ENCODE results near the gene TENM3.

The TENM3 gene

DNA sequence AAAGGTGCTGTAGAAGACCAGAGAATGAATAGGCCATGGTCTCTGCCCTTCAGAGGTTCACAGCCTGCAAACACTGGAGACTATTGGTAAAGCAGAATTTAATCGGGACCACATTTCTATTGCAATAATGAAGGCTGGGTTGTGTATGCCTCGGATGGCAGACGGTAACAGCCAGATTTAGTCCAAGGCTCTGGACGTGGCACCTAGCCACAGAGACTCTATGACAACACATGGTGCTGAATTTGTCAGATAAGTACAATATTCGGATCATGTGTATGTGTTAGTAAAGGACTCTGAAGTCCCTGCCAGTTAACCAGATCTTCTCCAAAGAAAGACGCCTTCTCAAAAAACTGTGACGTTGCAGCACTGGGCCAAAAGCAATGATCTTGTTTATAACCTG, 545.0 kb downstream of the TENM3 start:
- H3K79me2 ChIP-seq (ENCODE audit: insufficient read depth, low read length), result no peaks in the 10 kb centered on the region
- H3K9ac ChIP-seq (ENCODE audit: low read length), result no peak overlapping the region
- H3K27me3 ChIP-seq (ENCODE audit: low read length), result no peaks in the 10 kb centered on the region
- TF ChIP-seq CTCF (IDR thresholded peaks at IDR 0.05; ENCODE audit: insufficient read depth, low read length, poor library complexity, severe bottlenecking), result no peak
- no peak for TF ChIP-seq EZH2phosphoT487 (conservative IDR thresholded peaks at IDR 0.05; ENCODE audit: low read length)
- H3K4me2 ChIP-seq (ENCODE audit: low read depth, low read length, poor library complexity, severe bottlenecking), result no peak overlapping the region
- no peaks in the 10 kb centered on the region for H3K9me2 ChIP-seq (replicated peaks; ENCODE audit: insufficient read depth, low read length)
- H3K36me3 ChIP-seq (ENCODE audit: low read length), result no peaks in the 10 kb centered on the region
- H3K9me3 ChIP-seq (ENCODE audit: insufficient read depth, low read length), result no peaks in the 10 kb centered on the region
- H3F3A ChIP-seq (ENCODE audit: insufficient read depth), result no peaks in the 10 kb centered on the region
- no peak overlapping the region for H3K4me3 ChIP-seq (ENCODE audit: insufficient read depth, low read length, poor library complexity, severe bottlenecking)
- H4K20me1 ChIP-seq (ENCODE audit: low read depth, low read length), result no peaks in the 10 kb centered on the region
- no peak overlapping the region for H3K27ac ChIP-seq (ENCODE audit: low read depth, low read length)
- H2AFZ ChIP-seq (ENCODE audit: low read depth, low read length, severe bottlenecking), result no peak overlapping the region

DNA sequence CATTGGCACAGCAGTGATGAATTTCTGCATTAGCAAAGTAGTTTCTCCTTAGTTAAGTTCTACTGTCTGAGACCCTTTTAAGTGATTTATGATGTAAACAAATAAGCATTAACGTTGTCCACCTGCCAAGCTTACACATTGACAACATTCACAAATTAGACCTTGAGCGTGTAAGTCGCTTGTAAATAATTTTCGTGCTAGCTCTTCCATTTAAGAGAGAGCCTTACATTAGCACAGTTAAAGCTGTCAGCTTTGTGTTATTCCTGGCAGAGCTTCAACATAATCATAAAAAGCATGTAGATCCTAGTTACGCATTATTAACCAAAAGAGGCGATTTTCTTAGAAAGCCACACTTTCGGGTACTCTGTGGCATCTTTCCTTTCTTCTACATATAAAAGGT, 546.3 kb downstream of the TENM3 start:
- Histone ChIP-seq H3K27me3 (ENCODE audit: low read length) (no peaks in the 10 kb centered on the region), H3K36me3 (ENCODE audit: low read length) (no peaks in the 10 kb centered on the region), H3K4me2 (ENCODE audit: low read depth, low read length, poor library complexity, severe bottlenecking) (no peak overlapping the region), H3K4me3 (ENCODE audit: insufficient read depth, low read length, poor library complexity, severe bottlenecking) (no peak overlapping the region), H3K27ac (ENCODE audit: low read depth, low read length) (no peak overlapping the region), H2AFZ (ENCODE audit: low read depth, low read length, severe bottlenecking) (no peak overlapping the region), H3K9me2 (replicated peaks; ENCODE audit: insufficient read depth, low read length) (no peaks in the 10 kb centered on the region), H3K9me3 (ENCODE audit: insufficient read depth, low read length) (no peaks in the 10 kb centered on the region), H4K20me1 (ENCODE audit: low read depth, low read length) (no peaks in the 10 kb centered on the region), H3F3A (ENCODE audit: insufficient read depth) (no peaks in the 10 kb centered on the region), H3K9ac (ENCODE audit: low read length) (no peak overlapping the region), H3K79me2 (ENCODE audit: insufficient read depth, low read length) (no peaks in the 10 kb centered on the region)
- TF ChIP-seq EZH2phosphoT487 (conservative IDR thresholded peaks at IDR 0.05; ENCODE audit: low read length), result no peak

GRCh38 chr4:182795446-182796238, 552.4 kb downstream of the TENM3 start:
- Histone ChIP-seq H3K79me2 (ENCODE audit: insufficient read depth, low read length) (no peaks in the 10 kb centered on the region), H3K36me3 (ENCODE audit: low read length) (no peaks in the 10 kb centered on the region), H3K9me3 (ENCODE audit: insufficient read depth, low read length) (no peaks in the 10 kb centered on the region), H3K4me2 (ENCODE audit: low read depth, low read length, poor library complexity, severe bottlenecking) (no peak overlapping the region), H2AFZ (ENCODE audit: low read depth, low read length, severe bottlenecking) (no peak overlapping the region), H4K20me1 (ENCODE audit: low read depth, low read length) (no peaks in the 10 kb centered on the region), H3K9me2 (replicated peaks; ENCODE audit: insufficient read depth, low read length) (no peaks in the 10 kb centered on the region), H3K9ac (ENCODE audit: low read length) (no peak overlapping the region), H3K27me3 (ENCODE audit: low read length) (no peaks in the 10 kb centered on the region), H3K27ac (ENCODE audit: low read depth, low read length) (no peak overlapping the region), H3F3A (ENCODE audit: insufficient read depth) (no peaks in the 10 kb centered on the region), H3K4me3 (ENCODE audit: insufficient read depth, low read length, poor library complexity, severe bottlenecking) (no peak overlapping the region)
- TF ChIP-seq EZH2phosphoT487 (conservative IDR thresholded peaks at IDR 0.05; ENCODE audit: low read length) (no peak), CTCF (IDR thresholded peaks at IDR 0.05; ENCODE audit: insufficient read depth, low read length, poor library complexity, severe bottlenecking) (no peak)

GRCh38 chr4:182799515-182800215, 556.5 kb downstream of the TENM3 start:
- no peak for TF ChIP-seq CTCF (IDR thresholded peaks at IDR 0.05; ENCODE audit: insufficient read depth, low read length, poor library complexity, severe bottlenecking)
- no peak for TF ChIP-seq EZH2phosphoT487 (conservative IDR thresholded peaks at IDR 0.05; ENCODE audit: low read length)
- Histone ChIP-seq H4K20me1 (ENCODE audit: low read depth, low read length) (no peaks in the 10 kb centered on the region), H3K27ac (ENCODE audit: low read depth, low read length) (no peak overlapping the region), H3K36me3 (ENCODE audit: low read length) (no peaks in the 10 kb centered on the region), H3K27me3 (ENCODE audit: low read length) (no peaks in the 10 kb centered on the region), H3K9me2 (replicated peaks; ENCODE audit: insufficient read depth, low read length) (no peaks in the 10 kb centered on the region), H2AFZ (ENCODE audit: low read depth, low read length, severe bottlenecking) (no peak overlapping the region), H3K9me3 (ENCODE audit: insufficient read depth, low read length) (no peaks in the 10 kb centered on the region), H3F3A (ENCODE audit: insufficient read depth) (no peaks in the 10 kb centered on the region), H3K79me2 (ENCODE audit: insufficient read depth, low read length) (no peaks in the 10 kb centered on the region), H3K4me3 (ENCODE audit: insufficient read depth, low read length, poor library complexity, severe bottlenecking) (no peak overlapping the region), H3K4me2 (ENCODE audit: low read depth, low read length, poor library complexity, severe bottlenecking) (no peak overlapping the region), H3K9ac (ENCODE audit: low read length) (no peak overlapping the region)
